Measurements from ENCODE around the gene WASHC1. TPM values are rescaled to one million over a fixed set of nuclear protein-coding genes. Genes with fewer than 3 reads are reported as not detected.
"Not testable (repeated sequence)": the region's sequence is repeated elsewhere in the genome, so short reads cannot be mapped to it uniquely, and the experiment has no call there.

Gene WASHC1
- total RNA-seq, 2 donors from 2014 or later, result 1.8 to 19.8 TPM

GRCh38 chr9:11206-11605 lies 18.1 kb downstream of the WASHC1 start:
- peak; percentile 33 for TF ChIP-seq CTCF (IDR thresholded peaks at IDR 0.05)
- not testable (repeated sequence) for H3K27me3 ChIP-seq (replicated peaks; ENCODE audit: insufficient read depth); H3K4me3 ChIP-seq; DNase-seq (ENCODE audit: low spot score); H3K4me1 ChIP-seq (ENCODE audit: control insufficient read depth in 1 of 2, low read depth in 2 of 2); H3K36me3 ChIP-seq; H3K27ac ChIP-seq; ATAC-seq (ENCODE audit: insufficient number of reproducible peaks, low FRiP score, low read depth); H3K9me3 ChIP-seq

DNA sequence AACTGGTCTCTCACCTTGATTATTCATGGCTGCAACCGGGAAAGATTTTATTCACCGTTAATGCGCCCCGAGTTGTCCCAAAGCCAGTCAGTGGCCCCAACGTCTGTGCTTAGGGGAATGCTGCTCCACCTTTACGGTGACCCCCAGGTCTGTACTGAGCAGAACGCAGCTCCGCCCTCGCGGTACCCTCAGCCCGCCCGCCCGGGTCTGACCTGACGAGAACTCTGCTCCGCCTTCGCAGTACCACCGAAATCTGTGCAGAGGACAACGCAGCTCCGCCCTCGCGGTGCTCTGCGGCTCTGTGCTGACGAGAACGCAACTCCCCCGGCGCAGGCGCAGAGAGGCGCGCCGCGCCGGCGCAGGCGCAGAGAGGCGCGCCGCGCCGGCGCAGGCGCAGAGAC lies 18.6 kb downstream of the WASHC1 start:
- not testable (repeated sequence) for DNase-seq (ENCODE audit: low spot score); H3K36me3 ChIP-seq; H3K27me3 ChIP-seq (replicated peaks; ENCODE audit: insufficient read depth); H3K9me3 ChIP-seq; H3K27ac ChIP-seq; H3K4me3 ChIP-seq; H3K4me1 ChIP-seq (ENCODE audit: control insufficient read depth in 1 of 2, low read depth in 2 of 2); ATAC-seq (ENCODE audit: insufficient number of reproducible peaks, low FRiP score, low read depth)

DNA sequence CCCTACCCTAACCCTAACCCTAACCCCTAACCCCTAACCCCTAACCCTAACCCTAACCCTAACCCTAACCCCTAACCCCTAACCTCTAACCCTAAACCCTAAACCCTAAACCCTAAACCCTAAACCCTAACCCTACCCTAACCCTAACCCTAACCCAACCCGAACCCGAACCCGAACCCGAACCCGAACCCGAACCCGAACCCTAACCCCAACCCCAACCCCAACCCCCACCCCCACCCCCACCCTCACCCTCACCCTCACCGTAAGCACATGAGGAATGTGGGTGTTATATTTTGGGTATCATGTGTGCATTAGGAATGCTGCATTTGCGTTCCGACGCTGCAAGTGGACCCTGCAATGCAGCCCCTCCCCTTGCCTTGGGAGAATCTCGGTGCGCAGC lies 19.0 kb downstream of the WASHC1 start:
- not testable (repeated sequence) for H3K4me3 ChIP-seq; H3K36me3 ChIP-seq; ATAC-seq (ENCODE audit: insufficient number of reproducible peaks, low FRiP score, low read depth); H3K4me1 ChIP-seq (ENCODE audit: control insufficient read depth in 1 of 2, low read depth in 2 of 2); H3K9me3 ChIP-seq; DNase-seq (ENCODE audit: low spot score); H3K27ac ChIP-seq; H3K27me3 ChIP-seq (replicated peaks; ENCODE audit: insufficient read depth)

Other genes with a start within 250 kb of the WASHC1 start
- under 1 TPM in 1 of 2 donors, not detected in 1; 0.28 TPM for gene FOXD4, start 89.0 kb upstream of the WASHC1 start, total RNA-seq
- gene ZNG1A, start 149.6 kb upstream of the WASHC1 start, total RNA-seq, result 10 to 100 TPM; 27.2 to 27.3 TPM
- 10 to 100 TPM; 18.7 to 19.3 TPM for gene DOCK8, start 185.4 kb upstream of the WASHC1 start, total RNA-seq